H1 (cell line): ENCODE data around the gene HLA-F. TPM values are rescaled to one million over a fixed set of nuclear protein-coding genes. Genes with fewer than 3 reads are reported as not detected.

Experiments used
- NANOG ChIP-seq: IDR thresholded peaks from 2 replicates; pipeline ENCODE4 v1.6.1; 2011; ENCODE audit warnings: low read length, low read depth, mild to moderate bottlenecking, inconsistent platforms; ENCODE audit not compliant: insufficient read depth, poor library complexity, severe bottlenecking
- polyA plus RNA-seq, 7 experiments: library from polyadenylated mRNA; depleted of rRNA in 3 of 7; stranded (reverse) in 5 of 7; unstranded in 2 of 7; fragments of >200 nt in 5 of 7; fragments of 200-250 nt in 2 of 7; gene quantifications; 1 replicate in 5 of 7; 2 replicates in 1 of 7; 4 replicates in 1 of 7; pipeline versions ENCODE4 v1.2.1 to v1.2.3, GENCODE V29; 2011 to 2013; ENCODE audit warnings: missing spikeins in 2 of 7, mixed read lengths in 2 of 7
- total RNA-seq: library from RNA; stranded (reverse); fragmentation: NEBNext Ultra II Directional; extraction: Animal tissue kit (Norgen Biotek cat#: 25700); gene quantifications from 2 replicates; pipeline ENCODE4 v1.2.1, GENCODE V29; 2021

Gene HLA-F
- total and polyA plus RNA-seq, 2 of the 8 experiments (the other 6 are each of a cell fraction or from before 2014, with no cell fraction given), result 9.6 to 11.7 TPM

DNA sequence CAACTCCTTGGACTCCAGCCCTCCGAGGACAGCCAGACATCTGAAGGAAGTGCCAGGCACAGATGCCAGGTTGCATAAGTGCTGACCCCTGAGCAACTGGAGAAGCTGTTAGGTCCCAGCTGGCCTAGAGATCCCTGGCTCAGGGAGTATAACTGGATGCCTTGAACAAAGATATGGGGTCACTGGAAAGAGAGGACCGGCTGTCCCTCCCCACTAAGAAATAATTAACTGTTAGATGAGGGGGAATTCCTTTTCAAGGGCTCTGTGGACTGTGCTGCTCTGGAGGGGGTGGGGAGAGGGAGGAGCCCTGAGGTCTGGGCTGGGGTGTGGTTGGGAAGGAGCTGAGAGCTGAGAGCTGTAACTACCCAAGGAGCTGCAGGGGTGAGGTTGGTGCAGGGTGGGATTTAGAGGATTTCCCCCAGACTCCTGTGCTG lies 39.6 kb downstream of the HLA-F start (continued):
- no peak for TF ChIP-seq NANOG
- TF ChIP-seq, all 59 proteins: peak for 0
